ENCODE data around the gene EFCAB5.

DNA sequence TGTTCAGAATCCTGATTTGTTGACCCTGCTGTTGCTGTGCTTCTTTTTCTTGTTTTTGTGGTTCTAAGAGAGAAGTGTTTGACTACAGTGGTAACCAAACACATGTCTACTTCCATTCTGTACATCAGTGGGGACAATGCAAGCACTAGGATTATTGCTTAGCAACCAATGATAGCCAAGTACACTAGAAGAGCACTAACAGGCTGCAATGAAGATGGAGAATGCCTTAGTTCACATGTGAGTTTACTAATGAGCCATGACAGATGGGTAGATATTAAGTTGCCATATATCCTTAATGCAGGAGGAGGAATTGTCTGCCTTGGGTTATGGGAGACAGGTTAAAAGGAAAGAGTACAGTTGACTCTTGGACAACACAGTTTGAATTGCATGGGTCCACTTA, 8.3 kb downstream of the EFCAB5 start:
- TF ChIP-seq, protein P1, sequence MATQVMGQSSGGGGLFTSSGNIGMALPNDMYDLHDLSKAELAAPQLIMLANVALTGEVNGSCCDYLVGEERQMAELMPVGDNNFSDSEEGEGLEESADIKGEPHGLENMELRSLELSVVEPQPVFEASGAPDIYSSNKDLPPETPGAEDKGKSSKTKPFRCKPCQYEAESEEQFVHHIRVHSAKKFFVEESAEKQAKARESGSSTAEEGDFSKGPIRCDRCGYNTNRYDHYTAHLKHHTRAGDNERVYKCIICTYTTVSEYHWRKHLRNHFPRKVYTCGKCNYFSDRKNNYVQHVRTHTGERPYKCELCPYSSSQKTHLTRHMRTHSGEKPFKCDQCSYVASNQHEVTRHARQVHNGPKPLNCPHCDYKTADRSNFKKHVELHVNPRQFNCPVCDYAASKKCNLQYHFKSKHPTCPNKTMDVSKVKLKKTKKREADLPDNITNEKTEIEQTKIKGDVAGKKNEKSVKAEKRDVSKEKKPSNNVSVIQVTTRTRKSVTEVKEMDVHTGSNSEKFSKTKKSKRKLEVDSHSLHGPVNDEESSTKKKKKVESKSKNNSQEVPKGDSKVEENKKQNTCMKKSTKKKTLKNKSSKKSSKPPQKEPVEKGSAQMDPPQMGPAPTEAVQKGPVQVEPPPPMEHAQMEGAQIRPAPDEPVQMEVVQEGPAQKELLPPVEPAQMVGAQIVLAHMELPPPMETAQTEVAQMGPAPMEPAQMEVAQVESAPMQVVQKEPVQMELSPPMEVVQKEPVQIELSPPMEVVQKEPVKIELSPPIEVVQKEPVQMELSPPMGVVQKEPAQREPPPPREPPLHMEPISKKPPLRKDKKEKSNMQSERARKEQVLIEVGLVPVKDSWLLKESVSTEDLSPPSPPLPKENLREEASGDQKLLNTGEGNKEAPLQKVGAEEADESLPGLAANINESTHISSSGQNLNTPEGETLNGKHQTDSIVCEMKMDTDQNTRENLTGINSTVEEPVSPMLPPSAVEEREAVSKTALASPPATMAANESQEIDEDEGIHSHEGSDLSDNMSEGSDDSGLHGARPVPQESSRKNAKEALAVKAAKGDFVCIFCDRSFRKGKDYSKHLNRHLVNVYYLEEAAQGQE (IDR thresholded peaks at IDR 0.05; ENCODE audit: insufficient replicate concordance, low read depth) = no peak
- TF ChIP-seq POLR2AphosphoS5 (IDR thresholded peaks at IDR 0.05; ENCODE audit: low read depth) (no peak), CTCF (IDR thresholded peaks at IDR 0.05; ENCODE audit: insufficient read depth, low read length) (no peak)

All from HL-60 (cell line).